Thyroid gland (tissue), 4 donors: ENCODE data around the gene GRIK4. TPM values are rescaled to one million over a fixed set of nuclear protein-coding genes. Genes with fewer than 3 reads are reported as not detected.

Experiments
- DNase-seq, 2 donors: peaks; one replicate each; pipeline ENCODE4 v3.0.0-alpha.2; 2019
- H3K27ac ChIP-seq, 3 donors: fragments of 200-600 bp; sonication (generic); 1 replicate in 2 of 3; 2 replicates in 1 of 3; pipeline ENCODE4 v1.5.1; 2016 to 2019; ENCODE audit warnings: mild to moderate bottlenecking in 1 of 3, moderate library complexity in 1 of 3
- H3K27me3 ChIP-seq: fragments of 200-600 bp; sonication (generic); one replicate; pipeline ENCODE4 v1.5.1; 2019
- H3K36me3 ChIP-seq, 2 donors: fragments of 200-600 bp; sonication (generic); one replicate each; pipeline ENCODE4 v1.5.1; 2016 to 2019
- H3K4me1 ChIP-seq, 2 donors: fragments of 200-600 bp; sonication (generic); one replicate each; pipeline ENCODE4 v1.5.1; 2017 to 2019
- H3K4me3 ChIP-seq, 3 donors: fragments of 200-600 bp; sonication (generic); replicated peaks in 1 of 3; 1 replicate in 2 of 3; 2 replicates in 1 of 3; pipeline ENCODE4 v1.5.1; 2016; ENCODE audit warnings: mild to moderate bottlenecking in 1 of 3
- H3K9me3 ChIP-seq: fragments of 200-600 bp; sonication (generic); one replicate; pipeline ENCODE4 v1.5.1; 2017
- POLR2A ChIP-seq, 2 donors: fragments of 450-650 bp; IDR thresholded peaks; one replicate each; pipeline ENCODE4 v1.6.1; 2017; ENCODE audit warnings: antibody characterized with exemption in 2 of 2, mild to moderate bottlenecking in 2 of 2, moderate library complexity in 1 of 2
- WGBS, 2 donors: methylation state at CpG; one replicate each; pipeline ENCODE4 v1.1.5; 2017; 5-methylcytosine and 5-hydroxymethylcytosine counted together
- intact Hi-C: fragments of 100-400 bp; cut with DNase I; formaldehyde crosslinking; loops from one replicate; pipeline ENCODE4 v1.15.1; 2023
- total RNA-seq, 4 donors: library from RNA; depleted of rRNA; stranded (reverse); fragments of >200 nt; gene quantifications; one replicate each; pipeline ENCODE4 v1.2.3, GENCODE V29; 2016
- TF ChIP-seq, protein P1 (sequence below), 6 experiments: fragments of 200-600 bp in 3 of 6; fragments of 450-650 bp in 3 of 6; sonication (generic) in 3 of 6; IDR thresholded peaks; one replicate each; pipeline ENCODE4 v1.5.1; 2016 to 2019; ENCODE audit warnings: antibody characterized with exemption in 6 of 6, mild to moderate bottlenecking in 2 of 6, inconsistent platforms in 1 of 6, moderate library complexity in 1 of 6

GRIK4 gene
- total RNA-seq, 4 donors from 2014 or later: 0.54 to 3.7 (median 0.99) TPM

DNA sequence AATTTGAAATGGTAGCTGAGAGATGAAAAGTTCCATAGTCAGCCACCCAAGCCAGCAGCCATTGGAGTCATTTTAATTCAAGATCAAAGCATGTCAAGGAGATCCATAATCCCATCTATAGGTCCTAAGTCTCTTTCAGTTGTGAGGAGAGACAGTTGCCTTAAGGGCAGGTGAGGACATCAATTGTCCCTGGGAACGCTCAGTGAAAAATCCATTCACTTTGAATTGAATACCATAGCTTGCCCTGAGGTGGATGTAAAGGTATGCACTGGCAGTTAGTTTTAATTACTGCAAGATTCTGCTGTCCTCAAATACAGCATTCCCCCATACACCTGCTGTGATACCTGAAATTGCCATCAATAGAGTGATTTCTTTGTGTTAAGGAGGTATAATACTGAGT, 487.0 kb downstream of the GRIK4 start:
- WGBS, 2 donors: 92 to 100% methylated on average over 1 of the region's 1 CpG
- no peaks in the 10 kb centered on the region for H3K9me3 ChIP-seq
- TF ChIP-seq, protein P1, sequence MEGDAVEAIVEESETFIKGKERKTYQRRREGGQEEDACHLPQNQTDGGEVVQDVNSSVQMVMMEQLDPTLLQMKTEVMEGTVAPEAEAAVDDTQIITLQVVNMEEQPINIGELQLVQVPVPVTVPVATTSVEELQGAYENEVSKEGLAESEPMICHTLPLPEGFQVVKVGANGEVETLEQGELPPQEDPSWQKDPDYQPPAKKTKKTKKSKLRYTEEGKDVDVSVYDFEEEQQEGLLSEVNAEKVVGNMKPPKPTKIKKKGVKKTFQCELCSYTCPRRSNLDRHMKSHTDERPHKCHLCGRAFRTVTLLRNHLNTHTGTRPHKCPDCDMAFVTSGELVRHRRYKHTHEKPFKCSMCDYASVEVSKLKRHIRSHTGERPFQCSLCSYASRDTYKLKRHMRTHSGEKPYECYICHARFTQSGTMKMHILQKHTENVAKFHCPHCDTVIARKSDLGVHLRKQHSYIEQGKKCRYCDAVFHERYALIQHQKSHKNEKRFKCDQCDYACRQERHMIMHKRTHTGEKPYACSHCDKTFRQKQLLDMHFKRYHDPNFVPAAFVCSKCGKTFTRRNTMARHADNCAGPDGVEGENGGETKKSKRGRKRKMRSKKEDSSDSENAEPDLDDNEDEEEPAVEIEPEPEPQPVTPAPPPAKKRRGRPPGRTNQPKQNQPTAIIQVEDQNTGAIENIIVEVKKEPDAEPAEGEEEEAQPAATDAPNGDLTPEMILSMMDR (IDR thresholded peaks at IDR 0.05): no peak
- TF ChIP-seq POLR2A (IDR thresholded peaks at IDR 0.05): no peak

DNA sequence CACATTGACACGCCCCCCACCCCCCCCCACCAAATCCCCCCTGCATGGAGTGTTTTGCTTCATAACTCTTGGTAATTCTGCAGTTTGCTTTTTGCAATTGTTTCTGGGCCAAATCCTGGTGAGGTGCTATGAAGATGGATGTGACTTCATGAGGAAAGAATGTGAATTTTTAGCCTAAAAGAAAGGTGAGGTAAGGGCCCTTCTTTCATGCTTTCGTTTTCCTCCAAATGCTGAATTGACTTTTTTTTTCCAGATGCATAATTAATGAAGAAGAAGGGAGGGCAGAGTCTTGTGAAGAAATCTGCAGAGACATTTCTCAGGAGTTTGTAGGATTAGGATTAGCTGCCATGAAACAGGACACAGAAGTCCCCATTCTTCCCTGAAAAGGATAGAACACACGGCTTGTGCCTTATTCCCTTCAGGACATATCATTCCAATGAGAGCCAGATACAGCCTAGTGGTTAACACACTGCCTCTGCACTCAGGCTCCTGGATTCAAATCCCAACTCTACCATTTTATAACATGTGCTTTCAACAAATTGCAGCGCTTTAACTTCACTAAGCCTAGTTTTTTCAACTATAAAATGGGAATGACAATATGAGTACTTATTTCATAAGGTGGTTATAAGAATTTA, 492.8 kb downstream of the GRIK4 start:
- intact Hi-C loops: no loop called here
- DNase-seq: no peak
- no peak for TF ChIP-seq POLR2A (IDR thresholded peaks at IDR 0.05)
- TF ChIP-seq, protein P1 (IDR thresholded peaks at IDR 0.05): no peak
- 43 to 47% methylated on average over 4 of the region's 4 CpGs for WGBS, 2 donors
- Histone ChIP-seq H3K27ac (no peak overlapping the region), H3K4me3 (no peak overlapping the region), H3K27me3 (no peaks in the 10 kb centered on the region), H3K9me3 (no peaks in the 10 kb centered on the region), H3K36me3 (no peaks in the 10 kb centered on the region), H3K4me1 (no peaks in the 10 kb centered on the region)

More for the DNA sequence above, 487.0 kb downstream of the GRIK4 start:
- Histone ChIP-seq H3K27ac (no peak overlapping the region), H3K27me3 (no peaks in the 10 kb centered on the region), H3K36me3 (no peaks in the 10 kb centered on the region), H3K4me3 (no peak overlapping the region), H3K4me1 (no peaks in the 10 kb centered on the region)
- no peak for DNase-seq
- intact Hi-C loops: no loop called here

GRCh38 chr11:121006922-121007321, 495.4 kb downstream of the GRIK4 start:
- Histone ChIP-seq H3K27ac (no peak overlapping the region), H3K9me3 (no peaks in the 10 kb centered on the region), H3K36me3 (no peaks in the 10 kb centered on the region), H3K4me3 (no peak overlapping the region), H3K27me3 (no peaks in the 10 kb centered on the region), H3K4me1 (no peaks in the 10 kb centered on the region)
- TF ChIP-seq POLR2A (IDR thresholded peaks at IDR 0.05): no peak
- TF ChIP-seq, protein P1 (IDR thresholded peaks at IDR 0.05): no peak
- DNase-seq: no peak
- WGBS, 2 donors: 83 to 89% methylated on average over 1 of the region's 1 CpG
- intact Hi-C loops: no loop called here

- intact Hi-C loops: no loop called here
- Histone ChIP-seq H3K4me3 (no peak overlapping the region), H3K27ac (no peak overlapping the region), H3K27me3 (no peaks in the 10 kb centered on the region), H3K4me1 (no peaks in the 10 kb centered on the region), H3K36me3 (no peaks in the 10 kb centered on the region), H3K9me3 (no peaks in the 10 kb centered on the region)
- TF ChIP-seq, protein P1 (IDR thresholded peaks at IDR 0.05): no peak
- TF ChIP-seq POLR2A (IDR thresholded peaks at IDR 0.05): no peak
- DNase-seq: no peak
Observed at GRCh38 chr11:121008551-121008950, 497.0 kb downstream of the GRIK4 start.

GRCh38 chr11:121012091-121012490, 500.5 kb downstream of the GRIK4 start:
- DNase-seq: no peak
- intact Hi-C loops: no loop called here
- no peaks in the 10 kb centered on the region for H3K36me3 ChIP-seq
- 88 to 93% methylated on average over 1 of the region's 1 CpG for WGBS, 2 donors
- no peaks in the 10 kb centered on the region for H3K4me1 ChIP-seq
- no peak overlapping the region for H3K4me3 ChIP-seq
- H3K9me3 ChIP-seq: no peaks in the 10 kb centered on the region
- no peak overlapping the region for H3K27ac ChIP-seq
- TF ChIP-seq, protein P1 (IDR thresholded peaks at IDR 0.05): no peak
- no peak for TF ChIP-seq POLR2A (IDR thresholded peaks at IDR 0.05)
- H3K27me3 ChIP-seq: no peaks in the 10 kb centered on the region
